SK-N-SH (cell line): ENCODE results near the gene EIF4E1B. TPM values are rescaled to one million over a fixed set of nuclear protein-coding genes. Genes with fewer than 3 reads are reported as not detected.

Experiments
- CTCF ChIA-PET: fragments of 300-600, 350-600 bp; formaldehyde crosslinking; extraction: SDS; loops from one replicate; lab custom pipeline; 2021; lab: Yijun Ruan, JAX
- POLR2A ChIA-PET: fragments of 350-600 bp; sonication (Branson Sonifier 250); formaldehyde crosslinking; extraction: SDS; loops from one replicate; lab custom pipeline; 2020; ENCODE audit warnings: antibody characterized with exemption, inconsistent platforms; lab: Yijun Ruan, JAX
- DNase-seq: peaks from one replicate; pipeline ENCODE4 v3.0.0; 2012
- H2AFZ ChIP-seq: fragments of 200-600 bp; sonication (generic); 2 replicates; pipeline ENCODE4 v1.8.1; 2016; ENCODE audit warnings: antibody characterized with exemption, mild to moderate bottlenecking, low read depth
- H3F3A ChIP-seq: fragments of 200-600 bp; sonication (generic); replicated peaks from 2 replicates; pipeline ENCODE3; 2016; ENCODE audit warnings: antibody characterized with exemption, mild to moderate bottlenecking; ENCODE audit not compliant: insufficient read depth
- H3K27ac ChIP-seq, 2 experiments: fragments of 200-500 bp in 1 of 2; fragments of 200-600 bp in 1 of 2; sonication (Bioruptor generic) in 1 of 2; sonication (generic), shearing (Covaris generic) in 1 of 2; 2 replicates each; pipeline versions ENCODE4 v1.5.1 to v1.6.1; 2014 to 2016; ENCODE audit warnings: low read depth in 2 of 2, inconsistent platforms in 1 of 2, low read length in 1 of 2, mild to moderate bottlenecking in 1 of 2, mixed read lengths in 1 of 2
- H3K27me3 ChIP-seq: fragments of 200-600 bp; sonication (generic), shearing (Covaris generic); 2 replicates; pipeline ENCODE4 v1.6.1; 2016; ENCODE audit warnings: mixed run types; ENCODE audit not compliant: insufficient read depth
- H3K36me3 ChIP-seq, 2 experiments: fragments of 200-500 bp in 1 of 2; fragments of 200-600 bp in 1 of 2; sonication (Bioruptor generic) in 1 of 2; sonication (generic) in 1 of 2; replicated peaks in 1 of 2; 2 replicates each; pipeline versions ENCODE3 to v1.5.1; 2014 to 2016; ENCODE audit warnings: low read length in 1 of 2, mild to moderate bottlenecking in 1 of 2; ENCODE audit not compliant: insufficient read depth in 2 of 2, control insufficient read depth in 1 of 2
- H3K4me1 ChIP-seq, 2 experiments: fragments of 200-500 bp in 1 of 2; fragments of 200-600 bp in 1 of 2; sonication (Bioruptor generic) in 1 of 2; sonication (generic), shearing (Covaris generic) in 1 of 2; 2 replicates each; pipeline versions ENCODE4 v1.5.1 to v1.6.1; 2014 to 2016; ENCODE audit warnings: low read depth in 1 of 2, low read length in 1 of 2, mixed run types in 1 of 2; ENCODE audit not compliant: insufficient read depth in 2 of 2, control insufficient read depth in 1 of 2
- H3K4me2 ChIP-seq: fragments of 200-600 bp; sonication (generic), shearing (Covaris generic); 2 replicates; pipeline ENCODE4 v1.6.1; 2017; ENCODE audit warnings: mixed run types
- H3K4me3 ChIP-seq, 2 experiments: fragments of 200-500 bp in 1 of 2; fragments of 200-600 bp in 1 of 2; sonication (Bioruptor generic) in 1 of 2; sonication (generic), shearing (Covaris generic) in 1 of 2; 2 replicates each; pipeline versions ENCODE4 v1.5.1 to v1.8.1; 2014 to 2016; ENCODE audit warnings: low read depth in 2 of 2, inconsistent platforms in 1 of 2, low read length in 1 of 2, mild to moderate bottlenecking in 1 of 2, mixed read lengths in 1 of 2, moderate library complexity in 1 of 2
- H3K79me2 ChIP-seq: fragments of 200-600 bp; sonication (generic); 2 replicates; pipeline ENCODE4 v1.8.1; 2017; ENCODE audit warnings: mild to moderate bottlenecking; ENCODE audit not compliant: insufficient read depth
- H3K9ac ChIP-seq: fragments of 200-600 bp; sonication (generic); 2 replicates; pipeline ENCODE4 v1.6.1; 2017; ENCODE audit warnings: mixed run types
- H3K9me2 ChIP-seq: fragments of 200-600 bp; sonication (generic); 2 replicates; pipeline ENCODE4 v1.6.1; 2017; ENCODE audit warnings: mixed run types
- H3K9me3 ChIP-seq: fragments of 200-600 bp; sonication (generic); 2 replicates; pipeline ENCODE4 v1.6.1; 2017; ENCODE audit warnings: mixed run types, mild to moderate bottlenecking, moderate library complexity
- H4K20me1 ChIP-seq: fragments of 200-600 bp; sonication (generic); 2 replicates; pipeline ENCODE4 v1.6.1; 2017; ENCODE audit warnings: mild to moderate bottlenecking, mixed run types; ENCODE audit not compliant: insufficient read depth
- ELF1 ChIP-seq: IDR thresholded peaks from 2 replicates; pipeline ENCODE4 v1.4.0; 2012
- FOSL2 ChIP-seq: IDR thresholded peaks from 2 replicates; pipeline ENCODE4 v1.4.0; 2012; ENCODE audit warnings: low read depth, mild to moderate bottlenecking, moderate library complexity, borderline replicate concordance
- FOXM1 ChIP-seq: IDR thresholded peaks from 2 replicates; pipeline ENCODE4 v1.4.0; 2012; ENCODE audit warnings: low read depth, mild to moderate bottlenecking
- GATA2 ChIP-seq: sonication (generic); formaldehyde crosslinking; IDR thresholded peaks from 2 replicates; pipeline ENCODE4 v1.5.0; 2020; ENCODE audit warnings: mild to moderate bottlenecking, missing genetic modification reagents
- IRF3 ChIP-seq: fragments of 150-350 bp; IDR thresholded peaks from 2 replicates; pipeline ENCODE4 v1.6.1; 2016; ENCODE audit warnings: mild to moderate bottlenecking, low read depth, low read length
- JUND ChIP-seq: IDR thresholded peaks from 2 replicates; pipeline ENCODE4 v1.4.0; 2012
- MAX ChIP-seq: IDR thresholded peaks from 2 replicates; pipeline ENCODE4 v1.4.0; 2012; ENCODE audit warnings: low read depth
- MEF2A ChIP-seq: IDR thresholded peaks from 2 replicates; pipeline ENCODE4 v1.4.0; 2012; ENCODE audit warnings: low read depth, borderline replicate concordance
- RAD21 ChIP-seq: IDR thresholded peaks from 2 replicates; pipeline ENCODE4 v1.6.1; 2012; ENCODE audit warnings: mild to moderate bottlenecking, low read length
- RXRA ChIP-seq: IDR thresholded peaks from 2 replicates; pipeline ENCODE4 v1.4.0; 2012; ENCODE audit warnings: low read depth, mild to moderate bottlenecking, borderline replicate concordance
- TCF12 ChIP-seq: IDR thresholded peaks from 2 replicates; pipeline ENCODE4 v1.4.0; 2012
- WGBS: methylation state at CpG from one replicate; pipeline ENCODE4 v1.1.6; 2017; ENCODE audit warnings: low lambda C conversion rate; 5-methylcytosine and 5-hydroxymethylcytosine counted together
- polyA plus RNA-seq, 3 experiments: library from polyadenylated mRNA; depleted of rRNA; stranded (reverse); fragments of >200 nt; gene quantifications; 2 replicates each; pipeline ENCODE4 v1.2.3, GENCODE V29; 2012
- TF ChIP-seq, protein P1 (sequence below): fragments of 200-600 bp; sonication (generic); IDR thresholded peaks from 2 replicates; pipeline ENCODE4 v1.6.1; 2017; ENCODE audit warnings: antibody characterized with exemption, mild to moderate bottlenecking, moderate library complexity
- TF ChIP-seq, protein P2 (sequence below): IDR thresholded peaks from 2 replicates; pipeline ENCODE4 v1.6.1; 2012; ENCODE audit warnings: mild to moderate bottlenecking, low read depth, low read length, moderate library complexity
- TF ChIP-seq, protein P3 (sequence below): IDR thresholded peaks from 2 replicates; pipeline ENCODE4 v1.4.0; 2012; ENCODE audit warnings: low read depth, borderline replicate concordance

The EIF4E1B gene
- polyA plus RNA-seq, 1 of the 3 experiments (the other 2 are of a cell fraction) = not detected

- ChIA-PET CTCF (interaction anchor here (0.8 to 2.5 kb wide), 3 partner anchors 19 to 36 kb away, joined by 3 to 16 read pairs (median 3); no protein-coding TSS in a partner anchor), POLR2A (no interaction called here)
- Histone ChIP-seq H3K4me2 (no peak overlapping the region), H3K9ac (no peak overlapping the region), H3K79me2 (no peaks in the 10 kb centered on the region), H2AFZ (no peak overlapping the region), H3K36me3 (no peaks in the 10 kb centered on the region), H3K4me3 (no peak overlapping the region), H3F3A (no peaks in the 10 kb centered on the region), H3K9me3 (no peaks in the 10 kb centered on the region), H3K9me2 (no peaks in the 10 kb centered on the region), H3K27ac (no peak overlapping the region), H3K27me3 (no peaks in the 10 kb centered on the region; the same call in 1 of the 2 replicates), H3K4me1 (peaks cover 0 to 7% of the 10 kb centered on the region in 2 experiments; a peak in 1 of 4 replicates), H4K20me1 (no peaks in the 10 kb centered on the region)
- 88% methylated on average over 21 of the region's 33 CpGs for WGBS
- no peak for TF ChIP-seq MAX
- TF ChIP-seq, protein P1, sequence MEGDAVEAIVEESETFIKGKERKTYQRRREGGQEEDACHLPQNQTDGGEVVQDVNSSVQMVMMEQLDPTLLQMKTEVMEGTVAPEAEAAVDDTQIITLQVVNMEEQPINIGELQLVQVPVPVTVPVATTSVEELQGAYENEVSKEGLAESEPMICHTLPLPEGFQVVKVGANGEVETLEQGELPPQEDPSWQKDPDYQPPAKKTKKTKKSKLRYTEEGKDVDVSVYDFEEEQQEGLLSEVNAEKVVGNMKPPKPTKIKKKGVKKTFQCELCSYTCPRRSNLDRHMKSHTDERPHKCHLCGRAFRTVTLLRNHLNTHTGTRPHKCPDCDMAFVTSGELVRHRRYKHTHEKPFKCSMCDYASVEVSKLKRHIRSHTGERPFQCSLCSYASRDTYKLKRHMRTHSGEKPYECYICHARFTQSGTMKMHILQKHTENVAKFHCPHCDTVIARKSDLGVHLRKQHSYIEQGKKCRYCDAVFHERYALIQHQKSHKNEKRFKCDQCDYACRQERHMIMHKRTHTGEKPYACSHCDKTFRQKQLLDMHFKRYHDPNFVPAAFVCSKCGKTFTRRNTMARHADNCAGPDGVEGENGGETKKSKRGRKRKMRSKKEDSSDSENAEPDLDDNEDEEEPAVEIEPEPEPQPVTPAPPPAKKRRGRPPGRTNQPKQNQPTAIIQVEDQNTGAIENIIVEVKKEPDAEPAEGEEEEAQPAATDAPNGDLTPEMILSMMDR = no peak
- DNase-seq = peak; percentile 36
Observed at GRCh38 chr5:176680226-176680563, 49.7 kb downstream of the EIF4E1B start.

DNA sequence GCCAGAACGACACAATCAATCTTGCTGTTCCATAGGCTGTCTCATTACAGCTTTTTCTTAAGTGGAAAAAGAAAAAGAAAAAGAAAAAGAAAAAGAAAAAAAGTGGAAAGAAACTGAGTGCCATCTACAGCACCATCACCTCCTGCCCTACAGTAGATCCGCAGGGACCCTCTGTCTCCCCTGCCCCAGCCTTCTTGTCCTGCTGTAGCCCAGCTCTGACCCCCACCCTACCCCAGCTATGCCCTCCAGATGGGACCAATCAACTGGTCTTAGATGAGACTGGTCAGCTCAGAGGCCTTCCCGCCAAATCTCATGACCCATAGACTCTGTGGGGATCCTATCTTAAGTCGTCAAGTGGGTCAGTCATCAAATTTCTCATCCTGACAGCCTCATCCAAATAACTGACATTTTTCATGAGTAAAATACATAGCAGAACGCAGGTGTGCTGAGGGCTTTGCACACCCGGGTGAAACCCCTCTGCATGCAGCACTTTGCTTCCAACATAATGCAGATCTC lies 51.6 kb downstream of the EIF4E1B start:
- Histone ChIP-seq H3K27ac (no peak overlapping the region), H3K9me2 (no peaks in the 10 kb centered on the region), H3K4me3 (no peak overlapping the region), H3K9ac (no peak overlapping the region), H3K36me3 (no peaks in the 10 kb centered on the region), H3K4me2 (no peak overlapping the region), H3K27me3 (no peaks in the 10 kb centered on the region; the same call in 1 of the 2 replicates), H2AFZ (no peak overlapping the region), H3F3A (no peaks in the 10 kb centered on the region), H3K79me2 (no peaks in the 10 kb centered on the region), H3K9me3 (no peaks in the 10 kb centered on the region), H3K4me1 (no peaks in the 10 kb centered on the region), H4K20me1 (no peaks in the 10 kb centered on the region)
- DNase-seq = no peak
- POLR2A ChIA-PET = no interaction called here
- 70% methylated on average over 6 of the region's 6 CpGs for WGBS
- CTCF ChIA-PET = interaction anchor here (2.5 to 2.6 kb wide), 2 partner anchors 18 to 21 kb away, joined by 12 to 16 read pairs; no protein-coding TSS in a partner anchor
- TF ChIP-seq TCF12 (no peak), JUND (no peak), IRF3 (no peak), FOSL2 (no peak), FOXM1 (no peak), RXRA (no peak), MEF2A (no peak), ELF1 (no peak), GATA2 (no peak), RAD21 (no peak)
- TF ChIP-seq, protein P2, sequence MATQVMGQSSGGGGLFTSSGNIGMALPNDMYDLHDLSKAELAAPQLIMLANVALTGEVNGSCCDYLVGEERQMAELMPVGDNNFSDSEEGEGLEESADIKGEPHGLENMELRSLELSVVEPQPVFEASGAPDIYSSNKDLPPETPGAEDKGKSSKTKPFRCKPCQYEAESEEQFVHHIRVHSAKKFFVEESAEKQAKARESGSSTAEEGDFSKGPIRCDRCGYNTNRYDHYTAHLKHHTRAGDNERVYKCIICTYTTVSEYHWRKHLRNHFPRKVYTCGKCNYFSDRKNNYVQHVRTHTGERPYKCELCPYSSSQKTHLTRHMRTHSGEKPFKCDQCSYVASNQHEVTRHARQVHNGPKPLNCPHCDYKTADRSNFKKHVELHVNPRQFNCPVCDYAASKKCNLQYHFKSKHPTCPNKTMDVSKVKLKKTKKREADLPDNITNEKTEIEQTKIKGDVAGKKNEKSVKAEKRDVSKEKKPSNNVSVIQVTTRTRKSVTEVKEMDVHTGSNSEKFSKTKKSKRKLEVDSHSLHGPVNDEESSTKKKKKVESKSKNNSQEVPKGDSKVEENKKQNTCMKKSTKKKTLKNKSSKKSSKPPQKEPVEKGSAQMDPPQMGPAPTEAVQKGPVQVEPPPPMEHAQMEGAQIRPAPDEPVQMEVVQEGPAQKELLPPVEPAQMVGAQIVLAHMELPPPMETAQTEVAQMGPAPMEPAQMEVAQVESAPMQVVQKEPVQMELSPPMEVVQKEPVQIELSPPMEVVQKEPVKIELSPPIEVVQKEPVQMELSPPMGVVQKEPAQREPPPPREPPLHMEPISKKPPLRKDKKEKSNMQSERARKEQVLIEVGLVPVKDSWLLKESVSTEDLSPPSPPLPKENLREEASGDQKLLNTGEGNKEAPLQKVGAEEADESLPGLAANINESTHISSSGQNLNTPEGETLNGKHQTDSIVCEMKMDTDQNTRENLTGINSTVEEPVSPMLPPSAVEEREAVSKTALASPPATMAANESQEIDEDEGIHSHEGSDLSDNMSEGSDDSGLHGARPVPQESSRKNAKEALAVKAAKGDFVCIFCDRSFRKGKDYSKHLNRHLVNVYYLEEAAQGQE = no peak
- TF ChIP-seq, protein P3, sequence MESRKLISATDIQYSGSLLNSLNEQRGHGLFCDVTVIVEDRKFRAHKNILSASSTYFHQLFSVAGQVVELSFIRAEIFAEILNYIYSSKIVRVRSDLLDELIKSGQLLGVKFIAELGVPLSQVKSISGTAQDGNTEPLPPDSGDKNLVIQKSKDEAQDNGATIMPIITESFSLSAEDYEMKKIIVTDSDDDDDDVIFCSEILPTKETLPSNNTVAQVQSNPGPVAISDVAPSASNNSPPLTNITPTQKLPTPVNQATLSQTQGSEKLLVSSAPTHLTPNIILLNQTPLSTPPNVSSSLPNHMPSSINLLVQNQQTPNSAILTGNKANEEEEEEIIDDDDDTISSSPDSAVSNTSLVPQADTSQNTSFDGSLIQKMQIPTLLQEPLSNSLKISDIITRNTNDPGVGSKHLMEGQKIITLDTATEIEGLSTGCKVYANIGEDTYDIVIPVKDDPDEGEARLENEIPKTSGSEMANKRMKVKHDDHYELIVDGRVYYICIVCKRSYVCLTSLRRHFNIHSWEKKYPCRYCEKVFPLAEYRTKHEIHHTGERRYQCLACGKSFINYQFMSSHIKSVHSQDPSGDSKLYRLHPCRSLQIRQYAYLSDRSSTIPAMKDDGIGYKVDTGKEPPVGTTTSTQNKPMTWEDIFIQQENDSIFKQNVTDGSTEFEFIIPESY = no peak
